Measurements from ENCODE around the gene UROS.

DNA sequence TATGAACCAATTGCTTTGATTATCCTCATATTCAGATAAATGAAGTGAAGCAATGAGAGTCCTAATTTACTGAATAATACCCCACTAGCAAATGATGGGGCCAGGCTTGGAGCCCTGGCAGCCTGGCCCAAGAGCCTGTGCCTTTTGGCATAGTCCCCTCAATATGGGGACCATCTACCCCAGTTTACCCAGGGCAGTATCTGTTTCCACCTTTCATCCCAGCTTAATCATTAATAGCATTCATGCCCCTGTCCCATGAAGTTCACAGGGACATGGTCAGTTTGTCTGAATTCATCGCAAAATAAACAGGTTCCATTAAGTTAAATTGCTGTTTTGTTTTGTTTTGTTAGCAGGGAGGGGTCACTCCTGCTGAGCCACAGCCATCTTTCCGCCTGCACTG, 25.8 kb upstream of the UROS start:
- TF ChIP-seq, protein P1, sequence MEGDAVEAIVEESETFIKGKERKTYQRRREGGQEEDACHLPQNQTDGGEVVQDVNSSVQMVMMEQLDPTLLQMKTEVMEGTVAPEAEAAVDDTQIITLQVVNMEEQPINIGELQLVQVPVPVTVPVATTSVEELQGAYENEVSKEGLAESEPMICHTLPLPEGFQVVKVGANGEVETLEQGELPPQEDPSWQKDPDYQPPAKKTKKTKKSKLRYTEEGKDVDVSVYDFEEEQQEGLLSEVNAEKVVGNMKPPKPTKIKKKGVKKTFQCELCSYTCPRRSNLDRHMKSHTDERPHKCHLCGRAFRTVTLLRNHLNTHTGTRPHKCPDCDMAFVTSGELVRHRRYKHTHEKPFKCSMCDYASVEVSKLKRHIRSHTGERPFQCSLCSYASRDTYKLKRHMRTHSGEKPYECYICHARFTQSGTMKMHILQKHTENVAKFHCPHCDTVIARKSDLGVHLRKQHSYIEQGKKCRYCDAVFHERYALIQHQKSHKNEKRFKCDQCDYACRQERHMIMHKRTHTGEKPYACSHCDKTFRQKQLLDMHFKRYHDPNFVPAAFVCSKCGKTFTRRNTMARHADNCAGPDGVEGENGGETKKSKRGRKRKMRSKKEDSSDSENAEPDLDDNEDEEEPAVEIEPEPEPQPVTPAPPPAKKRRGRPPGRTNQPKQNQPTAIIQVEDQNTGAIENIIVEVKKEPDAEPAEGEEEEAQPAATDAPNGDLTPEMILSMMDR (IDR thresholded peaks at IDR 0.05), result no peak
- no peak for TF ChIP-seq POLR2A (IDR thresholded peaks at IDR 0.05)
